IPS-15b (cell line): ENCODE measurements around the gene PC.

Experiments used
- H3K27me3 ChIP-seq: one replicate; pipeline ENCODE4 v1.6.1; 2013; ENCODE audit warnings: low read length; ENCODE audit not compliant: control insufficient read depth, insufficient read depth
- H3K36me3 ChIP-seq: one replicate; pipeline ENCODE4 v1.6.1; 2013; ENCODE audit warnings: low read length; ENCODE audit not compliant: control insufficient read depth, insufficient read depth
- H3K4me1 ChIP-seq: one replicate; pipeline ENCODE4 v1.6.1; 2013; ENCODE audit warnings: mild to moderate bottlenecking, low read length; ENCODE audit not compliant: control insufficient read depth, insufficient read depth
- H3K4me3 ChIP-seq: one replicate; pipeline ENCODE4 v1.5.1; 2013; ENCODE audit warnings: low read depth, low read length
- H3K9ac ChIP-seq: one replicate; pipeline ENCODE4 v1.6.1; 2013; ENCODE audit warnings: low read depth, mild to moderate bottlenecking, low read length
- H3K9me3 ChIP-seq: one replicate; pipeline ENCODE4 v1.6.1; 2013; ENCODE audit warnings: mild to moderate bottlenecking, low read length; ENCODE audit not compliant: control insufficient read depth, insufficient read depth

PC gene

GRCh38 chr11:66866007-66866406 lies 92.2 kb downstream of the PC start:
- H3K4me1 ChIP-seq, result no peaks in the 10 kb centered on the region
- no peaks in the 10 kb centered on the region for H3K9me3 ChIP-seq
- peaks cover 27% of the 10 kb centered on the region for H3K36me3 ChIP-seq
- H3K4me3 ChIP-seq, result no peak overlapping the region
- H3K9ac ChIP-seq, result no peak overlapping the region
- no peaks in the 10 kb centered on the region for H3K27me3 ChIP-seq

- H3K27me3 ChIP-seq, result no peaks in the 10 kb centered on the region
- H3K4me1 ChIP-seq, result no peaks in the 10 kb centered on the region
- no peaks in the 10 kb centered on the region for H3K9me3 ChIP-seq
- H3K9ac ChIP-seq, result no peak overlapping the region
- H3K36me3 ChIP-seq, result peaks cover 21% of the 10 kb centered on the region
- no peak overlapping the region for H3K4me3 ChIP-seq
Observed at GRCh38 chr11:66864924-66865697, 93.1 kb downstream of the PC start.

- Histone ChIP-seq H3K9ac (no peak overlapping the region), H3K4me3 (no peak overlapping the region), H3K36me3 (peaks cover 20% of the 10 kb centered on the region), H3K4me1 (no peaks in the 10 kb centered on the region), H3K9me3 (no peaks in the 10 kb centered on the region), H3K27me3 (no peaks in the 10 kb centered on the region)
Observed at GRCh38 chr11:66864172-66864901, 93.8 kb downstream of the PC start.

GRCh38 chr11:66863428-66864125 lies 94.6 kb downstream of the PC start:
- peaks cover 26% of the 10 kb centered on the region for H3K36me3 ChIP-seq
- H3K27me3 ChIP-seq, result no peaks in the 10 kb centered on the region
- no peak overlapping the region for H3K9ac ChIP-seq
- no peaks in the 10 kb centered on the region for H3K4me1 ChIP-seq
- H3K4me3 ChIP-seq, result no peak overlapping the region
- H3K9me3 ChIP-seq, result no peaks in the 10 kb centered on the region

GRCh38 chr11:66862559-66863037 lies 95.6 kb downstream of the PC start:
- Histone ChIP-seq H3K4me1 (no peaks in the 10 kb centered on the region), H3K36me3 (peaks cover 26% of the 10 kb centered on the region), H3K9me3 (no peaks in the 10 kb centered on the region), H3K27me3 (no peaks in the 10 kb centered on the region), H3K9ac (no peak overlapping the region), H3K4me3 (no peak overlapping the region)

GRCh38 chr11:66861774-66862558 lies 96.2 kb downstream of the PC start:
- Histone ChIP-seq H3K9ac (no peak overlapping the region), H3K4me1 (no peaks in the 10 kb centered on the region), H3K9me3 (no peaks in the 10 kb centered on the region), H3K27me3 (no peaks in the 10 kb centered on the region), H3K4me3 (no peak overlapping the region), H3K36me3 (peaks cover 26% of the 10 kb centered on the region)

- Histone ChIP-seq H3K4me1 (no peaks in the 10 kb centered on the region), H3K4me3 (no peak overlapping the region), H3K27me3 (no peaks in the 10 kb centered on the region), H3K36me3 (peaks cover 26% of the 10 kb centered on the region), H3K9me3 (no peaks in the 10 kb centered on the region), H3K9ac (peak overlapping the region; percentile 8)
Observed at GRCh38 chr11:66861038-66861773, 97.0 kb downstream of the PC start.

- H3K4me1 ChIP-seq, result peaks cover 4% of the 10 kb centered on the region
- H3K9ac ChIP-seq, result peak overlapping the region; percentile 8
- H3K9me3 ChIP-seq, result no peaks in the 10 kb centered on the region
- H3K4me3 ChIP-seq, result no peak overlapping the region
- no peaks in the 10 kb centered on the region for H3K27me3 ChIP-seq
- H3K36me3 ChIP-seq, result peaks cover 23% of the 10 kb centered on the region
Observed at GRCh38 chr11:66860449-66860831, 97.7 kb downstream of the PC start.

GRCh38 chr11:66859686-66860448 lies 98.3 kb downstream of the PC start:
- Histone ChIP-seq H3K4me3 (no peak overlapping the region), H3K9me3 (no peaks in the 10 kb centered on the region), H3K4me1 (peaks cover 4% of the 10 kb centered on the region), H3K9ac (no peak overlapping the region), H3K27me3 (no peaks in the 10 kb centered on the region), H3K36me3 (peaks cover 23% of the 10 kb centered on the region)

- peaks cover 23% of the 10 kb centered on the region for H3K36me3 ChIP-seq
- H3K27me3 ChIP-seq, result no peaks in the 10 kb centered on the region
- no peak overlapping the region for H3K4me3 ChIP-seq
- no peaks in the 10 kb centered on the region for H3K9me3 ChIP-seq
- peaks cover 4% of the 10 kb centered on the region for H3K4me1 ChIP-seq
- H3K9ac ChIP-seq, result no peak overlapping the region
Observed at GRCh38 chr11:66858939-66859685, 99.1 kb downstream of the PC start.
